Stimulated activated CD8-positive, alpha-beta memory T cell treated with anti-CD3 and anti-CD28 coated beads, Interleukin-4, amount 100 ng/mL, for 1 hour (primary cell): ENCODE measurements around the gene GRIK4.

Experiments used
- DNase-seq, 2 donors: peaks; one replicate each; pipeline ENCODE4 v3.0.0-alpha.2; 2020; ENCODE audit warnings: low read depth in 2 of 2, low spot score in 1 of 2

GRIK4 gene

DNA sequence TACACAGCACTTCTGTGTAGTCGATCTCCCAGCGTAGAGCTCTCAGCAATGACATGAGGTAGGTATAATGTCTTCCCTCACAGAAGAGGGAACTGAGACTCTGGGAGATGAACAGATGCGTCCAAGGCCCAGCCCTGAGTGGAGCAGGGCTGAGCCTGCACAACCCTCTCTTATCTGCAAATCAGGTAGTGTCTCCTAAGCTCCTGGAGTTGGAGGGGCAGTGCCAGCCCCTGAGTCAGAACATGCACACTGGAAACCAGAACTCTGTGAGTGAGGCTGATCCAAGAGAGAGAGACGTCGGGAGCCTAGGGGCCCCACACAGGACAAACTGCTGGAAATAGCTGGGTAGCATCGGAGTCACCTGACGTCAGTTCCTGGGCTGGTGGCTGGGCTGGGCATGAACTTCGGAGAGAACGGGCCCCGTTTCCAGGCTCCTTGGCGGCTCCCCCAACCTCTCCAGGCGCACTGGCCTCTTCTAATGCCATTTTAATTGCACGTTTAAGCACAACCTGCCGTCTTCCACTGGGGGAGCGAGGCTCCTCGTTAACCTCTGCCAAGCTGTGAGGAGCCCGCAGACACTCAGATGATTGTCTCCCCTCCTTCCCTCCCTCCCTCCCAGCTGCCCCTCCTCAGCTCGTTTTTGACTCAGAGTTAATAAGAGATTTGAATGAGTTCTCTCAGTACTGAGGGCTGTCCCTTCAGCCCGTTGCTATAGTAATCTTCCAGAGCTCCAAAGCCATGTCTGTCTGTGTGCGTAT is 321.1 kb downstream of the GRIK4 start:
- no peak for DNase-seq

DNA sequence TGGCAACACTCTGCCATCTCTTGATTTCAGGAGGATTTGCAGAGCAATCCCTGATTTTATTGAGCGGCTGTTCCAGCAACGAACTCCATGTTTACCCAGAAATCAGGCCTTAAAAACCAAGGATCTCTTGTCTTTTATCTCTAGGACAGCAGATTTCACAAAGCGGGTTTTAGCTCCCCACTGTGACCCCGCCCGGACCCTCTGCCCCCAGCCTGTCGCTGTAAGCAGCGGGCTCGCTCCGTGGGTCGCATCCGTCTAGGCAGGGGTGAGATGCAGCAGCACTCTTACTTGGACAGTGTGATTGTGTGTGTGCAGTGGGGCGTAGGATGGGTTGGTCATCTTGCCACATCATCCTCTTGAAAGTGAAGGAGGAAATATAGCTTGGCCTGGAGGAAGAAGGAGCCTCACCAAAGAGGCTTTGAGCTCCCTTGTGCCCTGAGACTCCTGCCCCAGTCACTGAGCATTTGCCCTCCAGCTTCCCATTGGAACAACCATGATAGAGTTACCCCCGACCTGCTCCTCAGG is 323.2 kb downstream of the GRIK4 start:
- no peak for DNase-seq

DNA sequence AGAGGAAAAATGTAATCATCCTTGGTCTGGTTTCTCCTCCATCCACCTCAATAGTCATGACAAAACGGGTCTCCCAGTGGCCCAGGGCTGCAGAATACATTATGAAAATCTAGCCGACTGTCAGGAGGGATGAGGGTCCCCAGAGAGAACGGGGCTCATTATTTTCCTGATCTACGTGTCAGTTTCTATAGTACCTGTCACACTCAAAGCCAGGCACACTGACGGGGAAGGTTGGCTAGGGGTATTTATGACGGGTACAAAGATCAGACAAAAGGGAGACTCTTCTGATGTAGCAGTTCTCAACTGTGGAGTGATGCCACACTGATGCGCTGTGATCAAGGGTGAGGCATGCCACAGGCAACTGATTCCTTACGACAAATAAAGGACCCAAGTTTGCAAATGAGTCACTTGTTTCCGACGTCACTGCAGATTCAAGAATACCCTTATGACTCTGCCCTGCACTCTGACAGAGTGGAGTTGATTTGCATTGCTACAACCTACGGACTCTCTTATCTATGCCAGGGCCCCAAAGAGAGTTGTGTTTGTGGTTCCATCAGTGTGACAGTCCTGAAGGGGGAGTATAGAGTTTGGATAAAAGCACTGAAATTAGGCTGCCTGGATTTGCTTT is 324.2 kb downstream of the GRIK4 start:
- no peak for DNase-seq

DNA sequence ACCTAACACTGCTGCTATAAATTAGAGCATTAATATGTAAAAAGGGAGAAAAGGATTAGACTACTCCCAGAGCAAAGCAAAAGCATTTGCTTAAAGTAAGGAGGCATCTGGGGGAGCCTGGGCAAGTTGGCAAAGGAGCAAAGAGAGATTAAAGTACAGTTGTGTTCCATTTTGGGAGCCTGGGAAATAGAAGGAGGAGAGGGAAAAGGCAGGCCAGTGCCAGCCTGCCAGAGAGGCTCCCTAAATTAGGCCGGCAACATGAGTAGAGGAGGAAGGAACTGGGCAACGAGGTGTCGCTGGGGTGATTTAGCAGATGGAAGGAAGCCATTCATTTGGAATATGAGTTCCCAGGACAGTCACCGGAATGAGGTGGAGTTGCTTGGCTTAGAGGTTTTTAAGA is 326.1 kb downstream of the GRIK4 start:
- no peak for DNase-seq

DNA sequence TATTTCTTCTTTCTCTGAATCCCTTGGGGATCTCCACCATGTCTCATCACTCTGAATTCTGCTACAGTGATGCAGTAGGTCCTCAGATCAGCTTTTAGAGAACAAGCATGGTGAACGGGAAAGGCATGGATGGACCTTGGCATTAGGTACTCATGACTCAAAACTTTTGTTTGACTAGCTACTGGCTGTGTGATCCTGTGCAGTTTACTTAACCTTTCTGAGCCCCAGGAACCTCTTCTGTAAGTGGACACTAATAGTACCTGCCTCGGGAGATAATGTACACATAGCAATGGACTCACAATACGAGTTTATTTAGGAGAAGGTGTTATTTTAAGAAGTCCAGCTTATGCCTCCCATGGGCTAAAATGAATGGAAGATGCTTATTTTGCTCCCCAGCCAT is 327.7 kb downstream of the GRIK4 start:
- no peak for DNase-seq

DNA sequence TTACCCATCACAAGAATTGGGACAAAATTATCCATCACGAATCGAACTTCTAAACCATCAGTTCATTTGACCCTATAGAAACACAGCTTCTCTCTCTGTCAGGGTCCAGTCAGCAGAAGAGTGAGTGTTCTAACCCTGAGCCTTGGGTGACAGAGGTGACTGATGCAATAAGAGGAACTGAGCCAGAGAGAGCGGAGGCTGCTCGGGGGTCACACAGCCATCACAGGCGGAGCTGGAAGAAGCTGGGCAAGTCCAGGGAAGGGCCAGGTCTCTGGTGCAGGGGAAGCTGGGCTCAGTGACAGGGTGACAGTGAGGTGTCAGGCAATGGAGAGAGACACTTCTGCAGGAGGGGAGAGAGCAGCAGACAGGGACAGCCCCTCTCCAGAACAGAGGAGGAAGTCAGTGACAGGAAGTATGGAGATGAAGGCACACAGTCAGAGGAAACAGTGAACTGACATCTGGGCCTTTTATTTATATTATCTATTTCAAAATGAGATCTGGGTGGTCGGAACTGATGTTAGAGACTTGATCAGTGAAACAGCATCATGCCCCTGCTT is 328.4 kb downstream of the GRIK4 start:
- DNase-seq, result no peak

DNA sequence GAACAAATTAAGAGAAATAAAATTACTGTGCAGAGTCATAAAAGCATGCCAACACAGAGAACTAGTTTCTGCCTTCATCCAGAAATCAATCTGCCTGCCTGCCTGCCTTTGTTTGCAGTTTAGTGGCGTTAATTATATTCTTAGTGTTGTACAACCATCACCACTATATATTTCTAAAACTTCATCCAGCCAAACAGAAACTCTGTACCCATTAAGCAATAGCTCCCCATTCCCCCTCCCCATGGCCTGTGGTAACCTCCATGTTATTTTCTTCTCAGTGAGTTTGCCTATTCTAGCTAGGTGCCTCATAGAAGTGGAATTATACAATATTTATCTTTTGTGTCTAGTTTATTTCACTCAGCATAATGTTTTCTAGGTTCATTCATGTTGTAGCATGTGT is 329.1 kb downstream of the GRIK4 start:
- no peak for DNase-seq

DNA sequence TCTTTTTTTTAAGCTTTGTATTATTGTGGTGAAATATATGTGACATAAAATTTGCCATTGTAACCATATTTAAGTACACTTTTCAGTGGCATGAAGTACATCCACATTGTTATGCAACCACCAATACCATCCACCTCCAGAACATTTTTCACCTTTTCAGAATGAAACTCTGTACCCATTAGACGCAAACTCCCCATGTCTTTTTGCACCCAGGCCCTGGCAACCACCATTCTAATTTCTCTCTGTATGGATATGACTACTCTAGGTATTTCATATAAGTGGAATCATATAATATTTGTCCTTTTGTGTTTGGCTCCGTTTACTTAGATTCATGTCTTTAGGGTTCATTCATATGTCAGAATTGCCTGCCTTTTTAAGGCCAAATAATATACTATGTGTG is 329.5 kb downstream of the GRIK4 start:
- DNase-seq, result no peak

DNA sequence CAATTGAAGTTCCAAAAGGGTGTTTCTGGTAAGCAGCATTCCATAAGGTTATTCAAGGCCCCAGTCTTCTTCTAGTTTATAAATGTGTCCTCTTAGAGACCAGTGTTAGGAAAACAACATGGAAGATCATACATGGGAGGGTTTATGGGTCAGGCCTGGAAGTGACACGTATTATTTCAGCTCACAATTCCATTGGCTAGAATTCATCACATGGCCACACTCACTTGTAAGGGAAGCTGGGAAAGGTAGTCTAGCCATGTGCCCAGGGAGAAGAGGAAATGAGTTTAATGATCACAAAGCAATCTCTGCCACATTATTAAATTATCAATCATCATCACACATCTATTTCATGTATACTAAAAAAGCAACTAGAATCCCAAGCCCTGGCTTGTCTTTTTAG is 330.6 kb downstream of the GRIK4 start:
- DNase-seq, result no peak

DNA sequence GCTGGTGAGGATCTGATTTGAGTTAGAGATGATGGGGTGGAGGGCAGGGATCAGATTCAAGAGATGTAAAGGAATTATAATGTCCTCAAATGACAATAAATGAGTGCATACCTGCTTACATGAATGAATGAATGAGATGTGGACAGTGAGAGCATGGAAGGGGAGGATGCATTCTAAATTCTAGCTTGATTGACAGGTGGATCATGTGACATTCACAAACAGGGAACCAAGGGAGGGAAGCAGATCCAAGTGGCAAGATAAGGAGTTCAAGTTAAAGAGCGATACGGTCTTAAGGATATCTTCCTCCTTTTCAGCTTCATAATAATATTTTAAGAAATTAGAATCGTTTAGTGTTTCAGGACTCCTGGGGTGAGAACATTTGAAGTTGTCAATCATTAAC is 341.9 kb downstream of the GRIK4 start:
- DNase-seq, result no peak

DNA sequence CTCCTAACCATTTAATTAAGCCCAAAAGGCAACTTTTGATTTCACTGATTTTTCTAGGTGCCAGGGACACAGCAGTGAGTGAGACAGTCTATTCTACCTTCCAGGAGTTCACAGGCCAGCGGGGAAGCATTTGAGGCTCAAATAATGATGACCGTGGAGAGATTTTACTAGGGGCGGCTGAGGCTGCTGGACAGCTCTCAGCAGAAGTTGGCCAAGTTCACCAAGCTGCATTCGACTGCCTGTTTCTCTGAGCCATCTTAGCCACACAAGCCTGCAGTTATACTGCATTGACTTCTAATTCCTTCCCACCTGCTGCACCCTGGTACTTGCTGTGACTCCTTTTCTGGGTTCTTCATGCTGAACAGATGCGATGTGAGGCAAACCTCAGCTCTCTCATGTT is 343.4 kb downstream of the GRIK4 start:
- no peak for DNase-seq

DNA sequence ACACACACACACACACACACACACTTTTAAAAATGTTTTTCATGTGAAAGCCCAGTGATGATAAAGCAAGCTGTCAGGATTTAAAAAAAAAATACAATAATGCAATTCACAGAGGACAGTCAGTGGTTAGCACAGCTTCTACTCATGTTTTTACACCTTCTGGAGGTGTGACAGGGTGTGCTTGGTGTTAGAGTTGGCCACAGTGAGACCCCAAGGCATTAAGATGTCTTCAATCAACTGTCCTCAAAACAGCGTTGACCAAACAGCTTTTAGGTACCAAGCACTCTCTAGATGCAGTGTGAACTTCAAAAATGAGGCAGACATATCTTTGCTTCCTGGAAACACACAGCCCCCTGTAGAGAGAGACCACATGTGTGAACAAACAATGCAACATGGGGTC is 346.0 kb downstream of the GRIK4 start:
- no peak for DNase-seq

DNA sequence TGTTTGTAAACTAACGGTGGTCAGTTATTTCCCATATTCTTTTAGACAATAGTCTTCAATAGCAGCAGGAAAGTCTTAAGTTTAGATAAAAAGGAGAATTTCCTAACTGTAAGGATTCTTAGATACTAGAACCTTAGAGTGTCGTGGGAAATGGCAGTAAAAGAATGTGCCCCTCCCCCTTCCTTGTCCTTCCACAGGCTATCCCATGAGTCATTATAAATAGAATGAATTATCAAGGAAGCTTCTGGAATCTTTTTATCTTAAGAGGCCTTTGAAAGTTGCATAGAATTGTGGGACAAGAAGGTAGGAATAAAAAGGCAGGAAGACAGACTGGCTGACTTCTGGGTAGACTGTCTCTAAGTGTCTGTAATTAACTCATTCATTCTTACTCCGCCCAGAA is 347.2 kb downstream of the GRIK4 start:
- no peak for DNase-seq

DNA sequence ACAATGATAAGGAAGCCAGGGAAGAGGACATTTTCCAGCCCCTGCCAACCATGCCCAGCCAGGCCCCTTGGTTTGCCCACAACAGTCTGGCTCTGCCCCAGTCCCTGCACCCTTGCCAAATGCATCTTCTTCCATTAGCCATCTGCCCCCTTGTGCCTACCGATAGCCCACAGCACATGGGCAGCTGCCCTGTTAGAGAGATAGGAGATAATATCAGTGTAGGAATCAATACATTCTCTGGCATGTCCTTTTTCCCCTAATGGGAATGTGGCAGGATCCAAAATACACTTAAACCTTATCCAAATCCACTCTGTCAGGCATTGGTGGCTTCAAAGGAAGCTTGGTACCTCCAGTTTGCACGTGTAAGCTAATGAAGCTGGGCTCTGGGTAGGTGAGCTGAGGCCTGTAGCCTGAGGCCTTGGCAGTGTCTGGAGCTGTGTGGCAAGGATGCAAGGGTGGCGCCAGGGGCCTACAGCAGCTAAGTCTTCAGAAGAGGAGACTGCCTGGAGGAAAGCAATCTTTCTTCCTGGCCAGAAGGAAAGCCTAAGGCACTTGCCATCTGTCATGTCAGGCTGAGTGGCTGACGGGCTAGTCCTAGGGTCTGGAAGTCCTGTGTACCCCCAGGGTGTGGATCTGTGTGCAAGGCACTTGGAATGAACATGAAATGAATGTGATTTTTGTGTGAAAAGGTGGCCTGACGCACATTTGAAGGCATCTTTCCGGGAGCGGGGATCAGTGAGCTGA is 348.2 kb downstream of the GRIK4 start:
- no peak for DNase-seq

DNA sequence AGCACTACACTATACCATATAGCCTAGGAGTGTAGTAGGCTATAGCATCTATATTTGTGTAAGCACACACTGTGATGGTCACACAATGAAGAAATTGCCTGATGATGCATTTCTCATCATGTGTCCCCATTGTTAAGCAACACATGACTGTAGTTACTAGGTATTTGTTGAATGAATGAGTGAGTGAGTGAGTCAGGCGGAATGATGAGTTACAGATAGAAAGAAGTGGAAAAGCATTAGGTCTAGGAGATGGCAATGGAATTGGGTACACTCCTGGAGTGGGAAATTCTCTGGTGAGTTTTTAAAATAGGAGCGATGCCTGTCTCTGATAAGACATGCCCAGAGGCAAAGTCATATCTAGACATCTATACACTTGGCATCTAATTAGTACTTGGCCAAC is 351.8 kb downstream of the GRIK4 start:
- no peak for DNase-seq

DNA sequence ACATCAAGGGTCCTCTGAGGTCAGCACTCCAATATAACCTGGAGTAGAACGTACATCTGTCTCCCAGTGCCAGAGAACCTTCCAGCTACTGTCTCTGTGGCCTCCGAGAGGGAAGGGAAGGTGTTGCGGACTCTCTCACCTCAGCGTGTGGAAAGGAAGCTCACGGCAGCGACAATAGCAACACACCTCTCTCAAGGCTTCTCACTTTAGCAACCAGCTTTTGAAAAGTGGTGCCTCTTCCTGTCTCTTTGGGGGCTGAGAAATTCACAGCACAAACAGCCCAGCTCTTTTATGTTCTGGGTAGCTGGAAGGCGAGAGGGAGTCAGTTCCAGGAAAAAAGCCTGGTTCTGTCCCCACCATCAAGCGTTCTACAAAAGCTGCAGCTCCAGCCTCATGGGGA is 355.5 kb downstream of the GRIK4 start:
- no peak for DNase-seq

DNA sequence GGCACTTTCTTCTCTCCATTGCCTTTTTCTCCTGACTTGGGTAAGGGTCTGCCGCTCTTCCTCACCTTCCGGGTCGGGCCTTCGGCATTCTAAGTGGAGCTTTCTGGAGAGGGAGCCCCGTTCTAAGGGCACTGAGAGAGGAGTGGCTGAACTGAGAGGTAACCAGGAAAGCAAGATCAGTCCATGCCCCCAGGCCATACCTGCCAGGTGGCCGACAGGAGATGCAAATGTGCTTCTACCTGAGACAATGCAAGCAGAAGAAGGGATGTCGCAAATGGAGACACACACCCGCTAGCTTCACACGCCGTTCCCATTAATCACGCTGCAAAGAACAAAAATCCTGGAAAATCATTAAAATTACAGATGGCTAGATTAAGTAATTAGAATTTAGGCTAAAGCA is 356.0 kb downstream of the GRIK4 start:
- no peak for DNase-seq

DNA sequence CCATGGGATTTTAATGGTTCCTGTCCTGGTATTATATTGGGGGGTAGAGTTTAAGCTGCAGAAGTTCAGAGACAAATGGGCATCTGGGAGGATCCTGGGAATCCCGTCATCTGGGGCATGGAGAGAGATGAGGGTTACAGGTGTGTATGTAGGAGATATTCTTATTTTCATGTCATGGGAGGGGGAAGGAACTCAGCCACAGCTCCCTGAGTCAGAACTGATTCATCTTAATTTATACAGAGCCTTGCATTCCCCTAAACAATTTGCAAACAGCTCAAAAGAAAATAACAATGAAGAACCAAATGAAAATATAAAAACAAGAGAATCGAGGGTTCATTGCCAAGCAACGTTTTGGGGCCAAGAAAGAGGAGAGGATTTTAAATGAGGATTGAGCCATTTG is 356.4 kb downstream of the GRIK4 start:
- no peak for DNase-seq

DNA sequence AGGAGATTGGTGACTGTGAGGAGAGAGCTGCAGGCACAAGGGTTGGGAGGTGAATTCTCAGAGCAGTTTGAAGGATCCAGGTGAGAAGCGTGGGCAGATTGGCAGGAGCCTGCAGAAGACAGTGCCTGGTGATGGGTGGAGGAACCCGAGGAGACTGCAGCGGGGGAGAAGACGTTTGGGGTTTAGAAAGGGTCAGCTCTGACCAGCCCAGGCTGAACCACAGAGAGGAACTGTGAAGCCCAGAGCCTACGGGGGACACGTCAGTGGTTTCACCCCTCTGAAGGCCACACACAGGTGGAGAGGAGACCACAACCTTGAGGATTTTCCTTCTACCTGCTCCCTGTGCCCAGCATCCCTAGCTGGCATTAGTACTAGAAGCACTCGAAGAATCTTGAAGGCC is 357.5 kb downstream of the GRIK4 start:
- DNase-seq, result no peak

DNA sequence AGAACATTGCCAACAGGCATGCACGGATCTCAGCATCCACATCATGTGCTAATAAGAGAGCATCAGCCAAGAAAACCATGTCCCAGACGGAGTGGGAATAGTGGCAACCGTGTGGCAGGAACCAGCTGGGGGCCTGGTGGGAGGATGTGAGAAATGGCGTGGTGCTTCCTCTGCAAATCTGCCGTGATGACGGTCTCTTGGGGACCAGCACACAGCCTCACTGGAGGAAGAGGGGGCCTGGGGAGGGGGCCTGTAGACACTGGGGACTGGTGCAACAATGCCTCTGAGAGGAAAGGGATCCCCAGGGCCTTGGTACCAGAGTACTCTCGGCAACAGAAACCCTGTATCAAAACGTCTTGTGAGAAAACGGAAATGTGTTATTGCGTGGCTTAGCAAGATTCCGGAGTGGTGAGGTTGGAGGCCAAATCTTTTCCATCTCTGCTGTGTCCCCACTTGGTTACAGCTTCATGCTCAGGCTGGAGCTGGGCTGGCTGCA is 358.0 kb downstream of the GRIK4 start:
- DNase-seq, result no peak

DNA sequence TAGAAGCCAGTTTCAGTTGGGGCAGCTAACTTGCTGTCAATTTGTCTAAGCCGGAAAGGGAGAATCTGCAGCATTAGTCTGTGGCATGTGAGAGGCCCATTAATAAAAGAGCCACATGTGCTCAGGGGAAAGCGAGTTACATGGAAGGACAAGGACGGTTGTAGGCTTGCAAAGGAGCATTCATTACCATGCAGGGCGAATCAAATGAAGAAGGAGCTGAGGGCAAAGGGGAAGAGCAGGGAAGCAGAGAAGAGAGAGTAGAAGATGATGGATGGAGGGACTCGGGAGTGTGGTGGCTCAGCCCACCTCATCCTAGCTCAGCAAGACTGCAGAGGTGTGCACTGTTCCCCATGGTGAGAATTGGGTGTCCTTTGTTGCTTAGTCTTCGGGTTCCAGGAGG is 359.6 kb downstream of the GRIK4 start:
- DNase-seq, result no peak

DNA sequence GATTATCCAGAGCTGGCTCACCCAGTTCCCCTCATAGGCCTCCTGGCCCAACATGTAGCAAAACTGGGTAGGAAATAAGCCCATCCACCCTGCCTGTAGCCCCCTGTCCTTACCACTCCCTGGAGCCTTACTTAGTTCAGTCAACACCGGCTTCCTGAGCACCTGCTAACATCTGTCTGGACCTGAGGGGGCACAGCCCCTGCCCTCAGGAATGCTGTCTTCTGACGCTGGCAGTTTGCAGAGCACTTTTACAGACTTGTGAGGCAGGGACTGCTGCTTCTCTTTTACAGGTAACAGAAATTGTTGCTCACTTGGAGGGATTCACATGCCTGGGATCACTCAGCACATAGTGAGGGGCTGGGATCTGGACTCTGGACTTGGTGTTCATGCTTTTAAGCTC is 360.4 kb downstream of the GRIK4 start:
- no peak for DNase-seq
